Vagina (tissue), 2 donors: ENCODE data around the gene CPNE8.

Experiments
- POLR2A ChIP-seq, 2 donors: fragments of 450-650 bp; IDR thresholded peaks; one replicate each; pipeline ENCODE4 v1.6.1; 2017; ENCODE audit warnings: antibody characterized with exemption in 2 of 2, mild to moderate bottlenecking in 2 of 2, moderate library complexity in 2 of 2
- TF ChIP-seq, protein P1 (sequence below), 3 experiments: fragments of 450-650 bp in 2 of 3; fragments of 200-600 bp in 1 of 3; sonication (generic) in 1 of 3; IDR thresholded peaks; one replicate each; pipeline ENCODE4 v1.5.1; 2017 to 2019; ENCODE audit warnings: antibody characterized with exemption in 3 of 3, mild to moderate bottlenecking in 2 of 3, moderate library complexity in 2 of 3

DNA sequence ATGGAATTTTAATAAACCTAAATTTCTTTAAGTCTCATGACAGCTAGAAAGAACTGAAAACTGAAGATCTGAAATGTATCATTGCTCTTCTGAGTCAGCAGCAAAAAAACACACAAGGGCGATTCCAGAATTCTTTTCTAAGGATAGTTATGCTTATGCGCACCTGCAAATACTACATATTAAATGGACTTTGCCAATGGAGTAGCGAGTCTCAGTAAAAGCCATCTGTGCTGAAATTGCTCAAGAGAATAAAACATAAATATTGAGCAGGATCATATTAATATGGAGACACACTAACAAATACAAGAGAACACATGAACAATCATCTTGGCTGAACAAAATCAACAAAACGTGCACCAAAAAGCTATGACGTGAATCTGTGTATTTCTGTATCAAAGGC lies 73.7 kb downstream of the CPNE8 start:
- TF ChIP-seq, protein P1, sequence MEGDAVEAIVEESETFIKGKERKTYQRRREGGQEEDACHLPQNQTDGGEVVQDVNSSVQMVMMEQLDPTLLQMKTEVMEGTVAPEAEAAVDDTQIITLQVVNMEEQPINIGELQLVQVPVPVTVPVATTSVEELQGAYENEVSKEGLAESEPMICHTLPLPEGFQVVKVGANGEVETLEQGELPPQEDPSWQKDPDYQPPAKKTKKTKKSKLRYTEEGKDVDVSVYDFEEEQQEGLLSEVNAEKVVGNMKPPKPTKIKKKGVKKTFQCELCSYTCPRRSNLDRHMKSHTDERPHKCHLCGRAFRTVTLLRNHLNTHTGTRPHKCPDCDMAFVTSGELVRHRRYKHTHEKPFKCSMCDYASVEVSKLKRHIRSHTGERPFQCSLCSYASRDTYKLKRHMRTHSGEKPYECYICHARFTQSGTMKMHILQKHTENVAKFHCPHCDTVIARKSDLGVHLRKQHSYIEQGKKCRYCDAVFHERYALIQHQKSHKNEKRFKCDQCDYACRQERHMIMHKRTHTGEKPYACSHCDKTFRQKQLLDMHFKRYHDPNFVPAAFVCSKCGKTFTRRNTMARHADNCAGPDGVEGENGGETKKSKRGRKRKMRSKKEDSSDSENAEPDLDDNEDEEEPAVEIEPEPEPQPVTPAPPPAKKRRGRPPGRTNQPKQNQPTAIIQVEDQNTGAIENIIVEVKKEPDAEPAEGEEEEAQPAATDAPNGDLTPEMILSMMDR (IDR thresholded peaks at IDR 0.05), result no peak
- no peak for TF ChIP-seq POLR2A (IDR thresholded peaks at IDR 0.05)
